ENCODE results near the gene EN2. TPM values are rescaled to one million over a fixed set of nuclear protein-coding genes. Genes with fewer than 3 reads are reported as not detected.

Gene EN2
- total RNA-seq, 2 donors from 2014 or later = 0.45 TPM; not detected in 1

GRCh38 chr7:155469311-155470185, 11.6 kb downstream of the EN2 start:
- no peaks in the 10 kb centered on the region for H3K9me3 ChIP-seq
- no peak overlapping the region for H3K27ac ChIP-seq
- WGBS = 8% methylated on average over 12 of the region's 12 CpGs
- no peak for DNase-seq (ENCODE audit: low spot score)
- H3K36me3 ChIP-seq = no peaks in the 10 kb centered on the region
- no peaks in the 10 kb centered on the region for H3K4me1 ChIP-seq (replicated peaks)
- H3K4me3 ChIP-seq = no peak overlapping the region
- peaks cover 84% of the 10 kb centered on the region for H3K27me3 ChIP-seq (replicated peaks; ENCODE audit: insufficient read depth)
- intact Hi-C loops (cut with DNase I) = no loop called here
- TF ChIP-seq POLR2A (IDR thresholded peaks at IDR 0.05) (no peak), CTCF (IDR thresholded peaks at IDR 0.05) (no peak), POLR2AphosphoS5 (IDR thresholded peaks at IDR 0.05) (no peak)

- Histone ChIP-seq H3K27ac (no peak overlapping the region), H3K4me3 (no peak overlapping the region), H3K27me3 (replicated peaks; ENCODE audit: insufficient read depth) (peaks cover 80% of the 10 kb centered on the region), H3K9me3 (no peaks in the 10 kb centered on the region), H3K4me1 (replicated peaks) (no peaks in the 10 kb centered on the region), H3K36me3 (no peaks in the 10 kb centered on the region)
- intact Hi-C loops (cut with DNase I) = no loop called here
- no peak for TF ChIP-seq CTCF (IDR thresholded peaks at IDR 0.05)
- TF ChIP-seq POLR2AphosphoS5 (IDR thresholded peaks at IDR 0.05) = no peak
- TF ChIP-seq POLR2A (IDR thresholded peaks at IDR 0.05) = no peak
- 16% methylated on average over 8 of the region's 8 CpGs for WGBS
- DNase-seq (ENCODE audit: low spot score) = no peak
Observed at GRCh38 chr7:155470186-155470487, 12.2 kb downstream of the EN2 start.

GRCh38 chr7:155470686-155471638, 13.0 kb downstream of the EN2 start:
- peaks cover 73% of the 10 kb centered on the region for H3K27me3 ChIP-seq (replicated peaks; ENCODE audit: insufficient read depth)
- H3K4me3 ChIP-seq = no peak overlapping the region

GRCh38 chr7:155471718-155472117, 13.8 kb downstream of the EN2 start:
- no peak for TF ChIP-seq POLR2AphosphoS5 (IDR thresholded peaks at IDR 0.05)
- no peak for TF ChIP-seq POLR2A (IDR thresholded peaks at IDR 0.05)
- no peak for TF ChIP-seq CTCF (IDR thresholded peaks at IDR 0.05)
- no peak for DNase-seq (ENCODE audit: low spot score)
- peaks cover 66% of the 10 kb centered on the region for H3K27me3 ChIP-seq (replicated peaks; ENCODE audit: insufficient read depth)
- WGBS = 14% methylated on average over 11 of the region's 11 CpGs
- intact Hi-C loops (cut with DNase I) = no loop called here
- no peaks in the 10 kb centered on the region for H3K4me1 ChIP-seq (replicated peaks)
- H3K36me3 ChIP-seq = no peaks in the 10 kb centered on the region
- no peak overlapping the region for H3K27ac ChIP-seq
- H3K9me3 ChIP-seq = no peaks in the 10 kb centered on the region
- no peak overlapping the region for H3K4me3 ChIP-seq

More at GRCh38 chr7:155470686-155471638, 13.0 kb downstream of the EN2 start:
- WGBS = 4% methylated on average over 24 of the region's 24 CpGs
- intact Hi-C loops (cut with DNase I) = no loop called here
- Histone ChIP-seq H3K4me1 (replicated peaks) (no peaks in the 10 kb centered on the region), H3K36me3 (no peaks in the 10 kb centered on the region), H3K27ac (no peak overlapping the region), H3K9me3 (no peaks in the 10 kb centered on the region)
- DNase-seq (ENCODE audit: low spot score) = no peak
- TF ChIP-seq POLR2A (IDR thresholded peaks at IDR 0.05) (no peak), CTCF (IDR thresholded peaks at IDR 0.05) (no peak), POLR2AphosphoS5 (IDR thresholded peaks at IDR 0.05) (no peak)

Measured in prostate gland (tissue), 2 donors.